ENCODE measurements around the gene TMEM95. TPM values are rescaled to one million over a fixed set of nuclear protein-coding genes. Genes with fewer than 3 reads are reported as not detected.

Gene TMEM95
- total RNA-seq, 4 donors from 2014 or later: not detected

- DNase-seq (ENCODE audit: low spot score): no peak
- peak; percentile 63 for ATAC-seq (ENCODE audit: low FRiP score)
- no peak for TF ChIP-seq CTCF (IDR thresholded peaks at IDR 0.05)
These were observed 48.7 kb downstream of the TMEM95 start for GRCh38 chr17:7403727-7403976.

GRCh38 chr17:7403977-7404736 lies 49.2 kb downstream of the TMEM95 start, which contains the start of gene TMEM256:
Gene TMEM256, minus strand, starts transcription at chr17:7404097. Its CDS starts 13 bp downstream, at chr17:7404084.
- peak; percentile 93 for DNase-seq (ENCODE audit: low spot score)
- ATAC-seq (ENCODE audit: low FRiP score): peak; percentile 92
- no peak for TF ChIP-seq CTCF (IDR thresholded peaks at IDR 0.05)

GRCh38 chr17:7404737-7405349 lies 49.9 kb downstream of the TMEM95 start:
- no peak for TF ChIP-seq CTCF (IDR thresholded peaks at IDR 0.05)
- DNase-seq (ENCODE audit: low spot score) (no peak), ATAC-seq (ENCODE audit: low FRiP score) (peak; percentile 50)

GRCh38 chr17:7405350-7406234 lies 50.6 kb downstream of the TMEM95 start:
- TF ChIP-seq CTCF (IDR thresholded peaks at IDR 0.05): no peak
- ATAC-seq (ENCODE audit: low FRiP score) (no peak), DNase-seq (ENCODE audit: low spot score) (no peak)

GRCh38 chr17:7406235-7406825 lies 51.4 kb downstream of the TMEM95 start:
- no peak for TF ChIP-seq CTCF (IDR thresholded peaks at IDR 0.05)
- DNase-seq (ENCODE audit: low spot score): no peak
- no peak for ATAC-seq (ENCODE audit: low FRiP score)

Small RNA genes lying within 50 kb of the gene (small RNA-seq; reads per million reads assigned to genes)
- not detected for gene AC026954.2

Other genes starting within 250 kb of the TMEM95 start
- 1 to 10 TPM in 2 of 4 donors, under 1 TPM in 1, not detected in 1; 0.84 to 3.1 (median 1.6) TPM for gene ASGR2, start 240.3 kb upstream of the TMEM95 start, total RNA-seq
- gene ASGR1, start 175.8 kb upstream of the TMEM95 start, total RNA-seq: 1 to 10 TPM in 3 of 4 donors, under 1 TPM in 1; 0.56 to 2.5 (median 1.4) TPM
- 10 to 100 TPM in 3 of 4 donors, 1 to 10 TPM in 1; 8.7 to 12.5 (median 11.6) TPM for gene DLG4, start 135.3 kb upstream of the TMEM95 start, total RNA-seq
- 100 to 1,000 TPM; 677 to 996 (median 722) TPM for gene ACADVL, start 135.2 kb upstream of the TMEM95 start, total RNA-seq
- gene DVL2, start 120.6 kb upstream of the TMEM95 start, total RNA-seq: 10 to 100 TPM; 22.7 to 41.6 (median 23.6) TPM
- gene PHF23, start 115.7 kb upstream of the TMEM95 start, total RNA-seq: 10 to 100 TPM; 22.1 to 43.8 (median 28.9) TPM
- gene GABARAP, start 112.7 kb upstream of the TMEM95 start, total RNA-seq: 100 to 1,000 TPM; 316 to 526 (median 376) TPM
- gene CTDNEP1, start 103.4 kb upstream of the TMEM95 start, total RNA-seq: 10 to 100 TPM; 47.9 to 66.2 (median 61.8) TPM
- 10 to 100 TPM; 25.9 to 34.5 (median 30.1) TPM for gene ELP5, start 102.9 kb upstream of the TMEM95 start, total RNA-seq
- gene CLDN7, start 92.7 kb upstream of the TMEM95 start, total RNA-seq: 1 to 10 TPM; 3.0 to 9.0 (median 7.4) TPM
- gene SLC2A4, start 73.4 kb upstream of the TMEM95 start, total RNA-seq: 10 to 100 TPM in 3 of 4 donors, 1 to 10 TPM in 1; 8.9 to 29.2 (median 12.1) TPM
- 1 to 10 TPM in 3 of 4 donors, under 1 TPM in 1; 0.65 to 3.3 (median 1.5) TPM for gene YBX2, start 60.5 kb upstream of the TMEM95 start, total RNA-seq
- 100 to 1,000 TPM; 127 to 408 (median 282) TPM for gene EIF5A, start 47.5 kb upstream of the TMEM95 start, total RNA-seq
- 10 to 100 TPM; 49.6 to 91.3 (median 75.9) TPM for gene GPS2, start 39.8 kb upstream of the TMEM95 start, total RNA-seq
- gene NEURL4, start 25.8 kb upstream of the TMEM95 start, total RNA-seq: 10 to 100 TPM; 10.4 to 16.1 (median 11.5) TPM
- 10 to 100 TPM in 1 of 4 donors, 1 to 10 TPM in 3; 3.3 to 13.1 (median 8.1) TPM for gene ACAP1, start 18.6 kb upstream of the TMEM95 start, total RNA-seq
- gene KCTD11, start 3.0 kb upstream of the TMEM95 start, total RNA-seq: 1 to 10 TPM; 6.7 to 9.9 (median 8.4) TPM
- gene TNK1, start 25.9 kb downstream of the TMEM95 start, total RNA-seq: 10 to 100 TPM in 1 of 4 donors, 1 to 10 TPM in 2, under 1 TPM in 1; 0.95 to 13.5 (median 5.2) TPM
- 10 to 100 TPM; 11.1 to 16.9 (median 16.6) TPM for gene PLSCR3, start 39.4 kb downstream of the TMEM95 start, total RNA-seq
- gene TMEM256, start 48.9 kb downstream of the TMEM95 start, total RNA-seq: 10 to 100 TPM; 45.8 to 98.2 (median 83.2) TPM
- 1 to 10 TPM; 6.1 to 8.8 (median 8.1) TPM for gene NLGN2, start 52.7 kb downstream of the TMEM95 start, total RNA-seq
- not detected for gene SPEM1, start 65.2 kb downstream of the TMEM95 start, total RNA-seq
- gene SPEM2, start 70.5 kb downstream of the TMEM95 start, total RNA-seq: not detected
- not detected for gene SPEM3, start 73.7 kb downstream of the TMEM95 start, total RNA-seq
- 1 to 10 TPM; 4.7 to 8.4 (median 5.1) TPM for gene TMEM102, start 80.3 kb downstream of the TMEM95 start, total RNA-seq
- 1 to 10 TPM in 3 of 4 donors, under 1 TPM in 1; 0.72 to 1.9 (median 1.7) TPM for gene FGF11, start 84.4 kb downstream of the TMEM95 start, total RNA-seq
- gene CHRNB1, start 89.9 kb downstream of the TMEM95 start, total RNA-seq: 10 to 100 TPM in 1 of 4 donors, 1 to 10 TPM in 3; 3.0 to 10.9 (median 7.4) TPM
- gene ZBTB4, start 124.5 kb downstream of the TMEM95 start, total RNA-seq: 10 to 100 TPM; 27.5 to 57.9 (median 38.5) TPM
- not detected for gene SLC35G6, start 126.3 kb downstream of the TMEM95 start, total RNA-seq
- gene POLR2A, start 129.2 kb downstream of the TMEM95 start, total RNA-seq: 10 to 100 TPM; 57.1 to 99.2 (median 77.1) TPM
- gene TNFSF12, start 193.9 kb downstream of the TMEM95 start, total RNA-seq: 10 to 100 TPM; 29.2 to 64.5 (median 41.5) TPM
- 10 to 100 TPM; 24.5 to 70.9 (median 48.3) TPM for gene TNFSF13, start 203.6 kb downstream of the TMEM95 start, total RNA-seq
- gene SENP3, start 206.8 kb downstream of the TMEM95 start, total RNA-seq: 10 to 100 TPM; 48.9 to 66.7 (median 59.0) TPM
- 100 to 1,000 TPM in 3 of 4 donors, 10 to 100 TPM in 1; 99.1 to 321 (median 191) TPM for gene CD68, start 224.5 kb downstream of the TMEM95 start, total RNA-seq
- 100 to 1,000 TPM in 3 of 4 donors, 10 to 100 TPM in 1; 86.5 to 144 (median 122) TPM for gene MPDU1, start 228.7 kb downstream of the TMEM95 start, total RNA-seq
- under 1 TPM in 3 of 4 donors, not detected in 1; 0.56 to 0.95 (median 0.72) TPM for gene SOX15, start 234.9 kb downstream of the TMEM95 start, total RNA-seq